ENCODE measurements around the gene CASK.

DNA sequence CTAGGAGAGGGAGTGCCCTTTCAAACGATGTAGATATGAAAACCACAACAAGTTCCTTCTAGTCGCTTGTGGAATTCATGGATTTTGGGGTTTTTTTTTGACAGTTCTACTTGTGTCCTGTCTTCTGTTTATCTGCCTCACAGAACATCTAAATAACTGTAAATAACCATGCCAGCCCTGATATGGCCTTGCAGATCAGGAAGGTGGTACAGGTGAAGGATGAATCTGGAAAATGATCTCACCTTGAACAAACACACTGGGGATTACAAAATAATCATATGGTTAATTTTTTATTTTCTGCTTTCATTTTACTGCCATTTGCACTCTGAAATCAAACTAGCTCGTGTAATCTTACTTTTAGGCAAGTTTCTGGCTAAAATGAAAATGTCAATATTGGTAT lies 162.2 kb downstream of the CASK start:
- TF ChIP-seq, protein P1, sequence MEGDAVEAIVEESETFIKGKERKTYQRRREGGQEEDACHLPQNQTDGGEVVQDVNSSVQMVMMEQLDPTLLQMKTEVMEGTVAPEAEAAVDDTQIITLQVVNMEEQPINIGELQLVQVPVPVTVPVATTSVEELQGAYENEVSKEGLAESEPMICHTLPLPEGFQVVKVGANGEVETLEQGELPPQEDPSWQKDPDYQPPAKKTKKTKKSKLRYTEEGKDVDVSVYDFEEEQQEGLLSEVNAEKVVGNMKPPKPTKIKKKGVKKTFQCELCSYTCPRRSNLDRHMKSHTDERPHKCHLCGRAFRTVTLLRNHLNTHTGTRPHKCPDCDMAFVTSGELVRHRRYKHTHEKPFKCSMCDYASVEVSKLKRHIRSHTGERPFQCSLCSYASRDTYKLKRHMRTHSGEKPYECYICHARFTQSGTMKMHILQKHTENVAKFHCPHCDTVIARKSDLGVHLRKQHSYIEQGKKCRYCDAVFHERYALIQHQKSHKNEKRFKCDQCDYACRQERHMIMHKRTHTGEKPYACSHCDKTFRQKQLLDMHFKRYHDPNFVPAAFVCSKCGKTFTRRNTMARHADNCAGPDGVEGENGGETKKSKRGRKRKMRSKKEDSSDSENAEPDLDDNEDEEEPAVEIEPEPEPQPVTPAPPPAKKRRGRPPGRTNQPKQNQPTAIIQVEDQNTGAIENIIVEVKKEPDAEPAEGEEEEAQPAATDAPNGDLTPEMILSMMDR (IDR thresholded peaks at IDR 0.05): no peak
- TF ChIP-seq POLR2AphosphoS5 (IDR thresholded peaks at IDR 0.05; ENCODE audit: low read depth, low read length): no peak
- TF ChIP-seq SIN3A (IDR thresholded peaks at IDR 0.05; ENCODE audit: borderline replicate concordance, insufficient read depth, low read depth, low read length): no peak
- TF ChIP-seq TCF7L2 (IDR thresholded peaks at IDR 0.05; ENCODE audit: low read depth, low read length): no peak
- TF ChIP-seq, protein P2, sequence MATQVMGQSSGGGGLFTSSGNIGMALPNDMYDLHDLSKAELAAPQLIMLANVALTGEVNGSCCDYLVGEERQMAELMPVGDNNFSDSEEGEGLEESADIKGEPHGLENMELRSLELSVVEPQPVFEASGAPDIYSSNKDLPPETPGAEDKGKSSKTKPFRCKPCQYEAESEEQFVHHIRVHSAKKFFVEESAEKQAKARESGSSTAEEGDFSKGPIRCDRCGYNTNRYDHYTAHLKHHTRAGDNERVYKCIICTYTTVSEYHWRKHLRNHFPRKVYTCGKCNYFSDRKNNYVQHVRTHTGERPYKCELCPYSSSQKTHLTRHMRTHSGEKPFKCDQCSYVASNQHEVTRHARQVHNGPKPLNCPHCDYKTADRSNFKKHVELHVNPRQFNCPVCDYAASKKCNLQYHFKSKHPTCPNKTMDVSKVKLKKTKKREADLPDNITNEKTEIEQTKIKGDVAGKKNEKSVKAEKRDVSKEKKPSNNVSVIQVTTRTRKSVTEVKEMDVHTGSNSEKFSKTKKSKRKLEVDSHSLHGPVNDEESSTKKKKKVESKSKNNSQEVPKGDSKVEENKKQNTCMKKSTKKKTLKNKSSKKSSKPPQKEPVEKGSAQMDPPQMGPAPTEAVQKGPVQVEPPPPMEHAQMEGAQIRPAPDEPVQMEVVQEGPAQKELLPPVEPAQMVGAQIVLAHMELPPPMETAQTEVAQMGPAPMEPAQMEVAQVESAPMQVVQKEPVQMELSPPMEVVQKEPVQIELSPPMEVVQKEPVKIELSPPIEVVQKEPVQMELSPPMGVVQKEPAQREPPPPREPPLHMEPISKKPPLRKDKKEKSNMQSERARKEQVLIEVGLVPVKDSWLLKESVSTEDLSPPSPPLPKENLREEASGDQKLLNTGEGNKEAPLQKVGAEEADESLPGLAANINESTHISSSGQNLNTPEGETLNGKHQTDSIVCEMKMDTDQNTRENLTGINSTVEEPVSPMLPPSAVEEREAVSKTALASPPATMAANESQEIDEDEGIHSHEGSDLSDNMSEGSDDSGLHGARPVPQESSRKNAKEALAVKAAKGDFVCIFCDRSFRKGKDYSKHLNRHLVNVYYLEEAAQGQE (IDR thresholded peaks at IDR 0.05; ENCODE audit: insufficient read depth in 1 of 2, low read depth in 2 of 2, low read length in 1 of 2): no peak

Data from Panc1 (cell line).